MG63 (cell line): ENCODE data around the gene ELSPBP1. TPM values are rescaled to one million over a fixed set of nuclear protein-coding genes. Genes with fewer than 3 reads are reported as not detected.
"Not testable (repeated sequence)": the region's sequence is repeated elsewhere in the genome, so short reads cannot be mapped to it uniquely, and the experiment has no call there.

Experiments used
- DNase-seq: peaks from one replicate; pipeline ENCODE4 v3.0.0-alpha.2; 2020
- H3K27me3 ChIP-seq: fragments of 250-450 bp; sonication (Bioruptor Pico); 2 replicates; pipeline ENCODE4 v1.5.1; 2020; ENCODE audit warnings: mild to moderate bottlenecking, moderate library complexity
- H3K36me3 ChIP-seq: fragments of 250-450 bp; sonication (Bioruptor Pico); 2 replicates; pipeline ENCODE4 v1.5.1; 2020; ENCODE audit warnings: mild to moderate bottlenecking, moderate library complexity
- H3K4me3 ChIP-seq: fragments of 250-450 bp; sonication (Bioruptor Pico); 2 replicates; pipeline ENCODE4 v1.5.1; 2020; ENCODE audit warnings: mild to moderate bottlenecking, moderate library complexity
- H3K9me3 ChIP-seq: fragments of 250-450 bp; sonication (Bioruptor Pico); 2 replicates; pipeline ENCODE4 v1.5.1; 2020; ENCODE audit warnings: mild to moderate bottlenecking, moderate library complexity
- total RNA-seq: library from RNA; depleted of rRNA; stranded (reverse); fragments of >200 nt; shearing (Covaris generic); gene quantifications from 2 replicates; pipeline ENCODE4 v1.2.3, GENCODE V29; 2014; ENCODE audit warnings: low replicate concordance; rRNA removed

The ELSPBP1 gene
- not detected in 2 replicates for total RNA-seq

DNA sequence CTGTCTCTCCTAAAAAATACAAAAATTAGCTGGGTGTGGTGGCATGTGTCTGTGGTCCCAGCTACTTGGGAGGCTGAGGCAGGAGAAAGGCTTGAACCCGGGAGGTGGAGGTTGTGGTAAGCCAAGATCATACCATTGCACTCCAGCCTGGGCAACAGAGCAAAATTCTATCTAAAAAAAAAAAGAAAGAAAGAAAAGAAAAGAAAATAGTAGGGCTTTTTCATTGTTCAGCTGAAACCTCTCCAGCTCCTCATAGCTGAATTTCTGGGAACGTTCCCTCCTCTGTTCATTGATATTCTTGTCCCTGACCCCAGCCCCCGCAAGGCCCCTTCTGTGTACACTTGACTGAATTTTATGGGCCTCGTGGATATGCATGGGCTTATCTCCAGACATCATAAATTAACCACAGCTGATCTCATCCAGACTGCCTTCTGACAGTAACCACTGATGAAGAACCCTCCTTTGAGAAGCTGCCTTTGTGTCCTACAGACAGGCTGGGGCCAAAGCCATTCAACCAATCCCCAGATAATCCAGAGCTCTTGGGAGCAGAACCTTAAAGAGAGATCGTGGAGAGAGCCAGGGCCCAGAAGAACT is at the start of gene ELSPBP1:
TSS of gene ELSPBP1 (plus strand) at position 424 of the 594 bp plus-strand sequence. CDS start 14,036 bp downstream, outside the sequence.
- H3K9me3 ChIP-seq = no peaks in the 10 kb centered on the region; the same call in 1 of the 2 replicates
- no peak for DNase-seq
- no peaks in the 10 kb centered on the region for H3K36me3 ChIP-seq
- no peaks in the 10 kb centered on the region; the same call in 1 of the 2 replicates for H3K27me3 ChIP-seq
- H3K4me3 ChIP-seq = no peak within 1 kb of the TSS

GRCh38 chr19:47949852-47950521 is 44.4 kb upstream of the ELSPBP1 start:
- not testable (repeated sequence) for H3K36me3 ChIP-seq, H3K9me3 ChIP-seq, H3K27me3 ChIP-seq, H3K4me3 ChIP-seq
- DNase-seq = peak; percentile 47

DNA sequence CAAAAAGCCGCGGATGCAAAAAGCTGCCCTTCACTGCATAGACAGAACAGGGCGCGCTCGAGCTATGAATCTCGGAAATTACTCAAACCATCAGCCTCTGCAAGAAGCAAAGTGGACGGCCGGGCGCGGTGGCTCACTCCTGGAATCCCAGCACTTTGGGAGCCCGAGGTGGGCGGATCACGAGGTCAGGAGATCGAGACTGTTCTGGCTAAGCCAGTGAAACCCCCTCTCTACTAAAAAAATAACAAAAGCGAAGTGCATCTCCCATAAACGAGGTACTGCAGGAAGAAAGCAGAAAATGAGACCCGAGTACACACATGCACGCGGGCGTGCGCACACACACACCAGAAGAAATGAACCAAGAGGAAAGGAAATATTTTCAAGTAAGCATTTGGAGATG is 42.3 kb upstream of the ELSPBP1 start:
- H3K9me3 ChIP-seq, H3K27me3 ChIP-seq, H3K4me3 ChIP-seq, DNase-seq, H3K36me3 ChIP-seq: not testable (repeated sequence)

DNA sequence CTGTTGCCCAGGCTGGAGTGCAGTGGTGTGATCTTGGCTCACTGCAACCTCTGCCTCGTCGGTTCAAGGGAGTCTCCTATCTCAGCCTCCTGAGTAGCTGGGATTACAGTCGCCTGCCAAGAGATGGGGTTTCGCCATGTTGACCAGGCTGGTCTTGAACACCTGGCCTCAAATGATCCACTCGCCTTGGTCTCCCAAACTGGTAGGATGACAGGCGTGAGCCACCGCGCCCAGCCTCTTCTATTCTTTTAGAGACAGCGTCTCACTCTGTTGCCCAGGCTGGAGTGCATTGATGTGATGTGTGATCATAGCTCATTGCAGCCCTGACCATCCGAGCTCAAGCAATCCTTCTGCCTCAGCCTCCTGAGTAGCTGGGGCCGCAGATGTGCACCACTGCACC is 38.5 kb upstream of the ELSPBP1 start:
- not testable (repeated sequence) for H3K27me3 ChIP-seq, DNase-seq, H3K9me3 ChIP-seq, H3K36me3 ChIP-seq, H3K4me3 ChIP-seq

DNA sequence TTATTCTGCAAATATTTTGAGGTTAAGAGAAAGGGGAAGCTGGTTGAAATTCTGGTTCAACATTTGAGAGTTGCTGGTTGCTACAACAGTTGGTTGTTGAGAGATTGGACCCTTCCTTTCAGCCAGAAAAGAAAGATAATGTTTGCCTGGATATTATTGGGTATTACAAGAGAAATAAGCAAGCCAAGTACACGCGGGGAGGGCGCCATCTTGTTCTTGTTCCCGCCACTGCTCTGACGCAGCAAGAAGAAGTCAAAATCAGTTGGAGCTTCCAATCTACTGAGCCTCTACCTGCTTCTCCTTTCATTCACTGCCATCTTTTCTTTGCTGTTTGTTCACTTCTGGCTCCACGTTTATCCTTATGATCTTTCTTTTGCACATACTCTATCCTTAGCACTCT is 20.9 kb upstream of the ELSPBP1 start:
- H3K9me3 ChIP-seq = peaks cover 3% of the 10 kb centered on the region; the same call in 1 of the 2 replicates
- no peak overlapping the region for H3K4me3 ChIP-seq
- H3K36me3 ChIP-seq = no peaks in the 10 kb centered on the region
- H3K27me3 ChIP-seq = no peaks in the 10 kb centered on the region
- no peak for DNase-seq

- DNase-seq = peak; percentile 20
- H3K36me3 ChIP-seq = no peaks in the 10 kb centered on the region
- H3K27me3 ChIP-seq = no peaks in the 10 kb centered on the region; the same call in 1 of the 2 replicates
- H3K4me3 ChIP-seq = peak overlapping the region; percentile 15
- no peaks in the 10 kb centered on the region for H3K9me3 ChIP-seq
Observed at GRCh38 chr19:47991191-47991808, 3.1 kb upstream of the ELSPBP1 start.

GRCh38 chr19:47992070-47992469 is 2.4 kb upstream of the ELSPBP1 start, which contains the start of gene BSPH1:
BSPH1 (minus strand) TSS chr19:47992170; CDS start chr19:47992081, 89 bp downstream.
- Histone ChIP-seq H3K9me3 (no peaks in the 10 kb centered on the region), H3K36me3 (no peaks in the 10 kb centered on the region), H3K27me3 (no peaks in the 10 kb centered on the region; the same call in 1 of the 2 replicates), H3K4me3 (peak within 1 kb of the TSS; percentile 15)
- no peak for DNase-seq

GRCh38 chr19:47996230-47996727 is 1.8 kb downstream of the ELSPBP1 start:
- no peak for DNase-seq
- Histone ChIP-seq H3K36me3 (no peaks in the 10 kb centered on the region), H3K9me3 (no peaks in the 10 kb centered on the region; the same call in 1 of the 2 replicates), H3K4me3 (no peak overlapping the region), H3K27me3 (no peaks in the 10 kb centered on the region; the same call in 1 of the 2 replicates)

DNA sequence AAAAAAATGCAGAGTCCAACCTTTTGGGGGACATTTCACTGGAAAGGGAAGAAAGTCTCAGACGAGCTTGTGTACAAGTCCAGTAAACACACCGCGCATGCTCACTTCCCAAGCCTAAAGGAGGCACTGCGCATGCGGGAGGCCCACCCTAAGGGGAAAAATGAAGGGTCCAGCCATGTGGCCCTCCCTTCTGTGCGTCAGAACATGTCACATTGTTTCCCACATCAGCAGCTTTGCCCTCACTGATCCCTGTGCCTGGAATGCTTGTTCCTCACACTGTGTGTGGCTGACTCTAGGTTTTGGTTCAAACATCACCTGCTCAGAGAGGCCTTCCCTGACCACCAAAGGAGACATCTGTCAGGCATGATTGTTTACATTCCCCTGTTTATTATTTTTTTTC is 4.4 kb downstream of the ELSPBP1 start:
- Histone ChIP-seq H3K9me3 (no peaks in the 10 kb centered on the region; the same call in 1 of the 2 replicates), H3K27me3 (no peaks in the 10 kb centered on the region), H3K36me3 (no peaks in the 10 kb centered on the region), H3K4me3 (no peak overlapping the region)
- DNase-seq = no peak

DNA sequence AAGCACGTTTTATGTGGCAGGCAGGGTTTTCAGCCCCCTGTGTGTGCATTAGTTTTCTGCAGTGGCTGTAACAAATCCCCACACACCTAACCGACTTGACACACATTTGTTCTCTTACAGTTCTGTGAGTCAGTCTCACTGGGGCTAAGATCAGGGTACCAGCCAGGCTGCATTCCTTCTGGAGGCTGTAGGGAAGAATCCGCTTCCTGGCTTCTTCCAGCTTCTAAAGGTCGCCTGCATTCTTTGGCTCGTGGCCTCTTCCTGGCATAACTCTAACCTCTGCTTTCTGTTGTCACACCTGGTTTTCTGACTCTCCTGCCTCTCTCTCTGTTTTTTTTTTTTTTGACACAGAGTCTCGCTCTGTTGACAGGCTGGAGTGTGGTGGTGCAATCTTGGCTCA is 6.4 kb downstream of the ELSPBP1 start:
- H3K27me3 ChIP-seq = no peaks in the 10 kb centered on the region
- no peak for DNase-seq
- H3K36me3 ChIP-seq = no peaks in the 10 kb centered on the region
- no peak overlapping the region for H3K4me3 ChIP-seq
- no peaks in the 10 kb centered on the region; the same call in 1 of the 2 replicates for H3K9me3 ChIP-seq

DNA sequence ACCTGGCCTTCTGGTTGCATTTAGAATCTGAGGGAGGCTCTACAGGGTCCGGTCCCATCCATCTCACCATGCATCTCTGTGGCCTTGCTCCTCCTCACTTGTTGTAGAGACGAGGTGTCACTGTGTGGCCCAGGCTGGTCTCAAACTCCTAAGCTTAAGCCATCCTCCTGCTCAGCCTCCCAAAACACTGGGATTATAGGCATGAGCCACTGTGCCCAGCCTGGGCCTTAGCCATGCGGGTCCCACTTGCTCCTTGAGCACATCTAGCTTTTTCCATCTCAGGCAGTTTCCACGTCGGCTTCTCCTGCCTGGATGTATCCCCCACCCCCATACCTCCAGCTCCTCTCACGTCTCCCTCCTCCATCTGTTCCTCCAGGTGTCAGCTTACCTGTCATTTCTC is 9.8 kb downstream of the ELSPBP1 start:
- Histone ChIP-seq H3K9me3 (peaks cover 11% of the 10 kb centered on the region), H3K4me3 (no peak overlapping the region), H3K36me3 (no peaks in the 10 kb centered on the region), H3K27me3 (no peaks in the 10 kb centered on the region)
- DNase-seq = no peak

- DNase-seq = no peak
- no peaks in the 10 kb centered on the region for H3K27me3 ChIP-seq
- no peak overlapping the region for H3K4me3 ChIP-seq
- peaks cover 18% of the 10 kb centered on the region for H3K9me3 ChIP-seq
- H3K36me3 ChIP-seq = no peaks in the 10 kb centered on the region
Observed at GRCh38 chr19:48006762-48007161, 12.3 kb downstream of the ELSPBP1 start.

DNA sequence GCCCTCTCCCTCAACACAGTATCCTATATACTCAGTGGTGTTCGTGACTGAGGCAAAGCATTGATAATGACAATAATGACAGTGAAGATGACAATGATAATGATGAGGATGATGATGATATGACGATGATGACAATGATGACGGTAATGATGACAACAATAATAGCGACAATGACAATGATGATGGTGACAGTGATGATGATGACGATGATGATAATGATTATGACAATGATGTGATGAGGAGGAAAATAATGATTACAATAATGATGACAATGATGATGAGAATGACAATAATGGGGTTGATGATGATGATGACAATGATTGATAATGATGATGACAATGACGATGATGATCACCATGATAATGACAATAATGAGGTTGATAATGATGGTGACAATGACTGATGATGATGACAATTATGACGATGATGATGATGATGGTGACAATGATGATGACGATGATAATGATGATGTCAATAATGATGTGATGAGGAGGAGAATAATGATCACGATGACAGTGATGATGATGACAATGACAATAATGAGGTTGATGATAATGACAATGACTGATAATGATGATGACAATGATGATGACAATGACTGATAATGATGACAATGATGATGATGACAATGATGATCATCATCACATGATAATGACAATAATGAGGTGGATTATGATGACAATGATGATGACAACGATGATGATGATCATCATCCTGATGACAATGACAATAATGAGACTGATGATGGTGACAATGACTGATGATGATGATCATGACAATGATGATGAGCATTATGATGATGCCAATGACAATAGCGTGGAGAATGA is 16.7 kb downstream of the ELSPBP1 start:
- H3K9me3 ChIP-seq = peaks cover 18% of the 10 kb centered on the region
- no peaks in the 10 kb centered on the region for H3K36me3 ChIP-seq
- H3K4me3 ChIP-seq = no peak overlapping the region
- no peaks in the 10 kb centered on the region for H3K27me3 ChIP-seq
- no peak for DNase-seq

- no peak for DNase-seq
- Histone ChIP-seq H3K4me3 (no peak overlapping the region), H3K27me3 (peaks cover 6% of the 10 kb centered on the region; the same call in 1 of the 2 replicates), H3K9me3 (no peaks in the 10 kb centered on the region), H3K36me3 (no peaks in the 10 kb centered on the region)
Observed at GRCh38 chr19:48020686-48021085, 26.3 kb downstream of the ELSPBP1 start.

- Histone ChIP-seq H3K27me3 (peaks cover 1% of the 10 kb centered on the region; the same call in 1 of the 2 replicates), H3K9me3 (no peaks in the 10 kb centered on the region), H3K4me3 (no peak overlapping the region), H3K36me3 (no peaks in the 10 kb centered on the region)
- no peak for DNase-seq
Observed at GRCh38 chr19:48023011-48023410, 28.6 kb downstream of the ELSPBP1 start.

GRCh38 chr19:48023518-48023917 is 29.1 kb downstream of the ELSPBP1 start:
- Histone ChIP-seq H3K9me3 (no peaks in the 10 kb centered on the region), H3K27me3 (no peaks in the 10 kb centered on the region; the same call in 1 of the 2 replicates), H3K36me3 (no peaks in the 10 kb centered on the region), H3K4me3 (no peak overlapping the region)
- no peak for DNase-seq
